ENCODE results near the gene ELMO2.

The ELMO2 gene

DNA sequence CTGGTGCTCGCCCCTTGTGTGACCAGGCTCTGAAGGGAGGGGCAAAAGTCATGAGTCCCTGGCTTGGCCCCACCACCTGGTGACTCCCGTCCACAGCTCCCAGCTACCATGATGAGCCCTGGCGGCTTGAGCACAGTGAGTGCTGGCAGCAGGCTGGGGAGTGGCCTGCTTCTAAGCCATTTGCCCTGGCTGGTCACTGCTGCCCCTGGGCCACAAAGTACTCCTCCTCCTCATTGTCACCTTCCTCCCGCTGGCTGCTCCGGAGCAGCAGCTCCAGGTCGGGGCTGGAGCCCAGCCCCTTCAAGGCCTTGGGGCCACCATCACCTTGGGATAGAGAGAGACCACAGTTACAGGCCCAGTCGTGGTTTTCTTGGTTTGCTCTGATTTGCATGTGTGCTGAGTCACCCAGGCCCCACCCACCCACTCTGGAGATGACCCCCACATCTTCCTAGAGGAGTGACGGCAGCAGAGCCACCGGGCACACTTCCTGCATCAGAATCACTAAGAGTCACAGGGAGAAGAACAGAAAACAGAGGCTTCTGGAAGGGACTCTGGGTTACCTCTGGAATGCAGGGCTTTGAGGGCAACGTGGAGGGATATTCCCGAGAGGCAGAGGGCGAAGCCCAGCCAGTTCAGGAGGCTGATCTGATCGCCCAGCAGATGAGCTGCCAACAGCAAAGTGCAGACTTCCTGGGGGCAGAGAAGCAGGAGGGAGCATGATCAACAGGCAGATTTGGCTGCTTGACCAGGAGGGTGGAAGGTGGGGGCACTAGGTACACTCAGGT lies 56.0 kb downstream of the ELMO2 start:
- no peak for DNase-seq

DNA sequence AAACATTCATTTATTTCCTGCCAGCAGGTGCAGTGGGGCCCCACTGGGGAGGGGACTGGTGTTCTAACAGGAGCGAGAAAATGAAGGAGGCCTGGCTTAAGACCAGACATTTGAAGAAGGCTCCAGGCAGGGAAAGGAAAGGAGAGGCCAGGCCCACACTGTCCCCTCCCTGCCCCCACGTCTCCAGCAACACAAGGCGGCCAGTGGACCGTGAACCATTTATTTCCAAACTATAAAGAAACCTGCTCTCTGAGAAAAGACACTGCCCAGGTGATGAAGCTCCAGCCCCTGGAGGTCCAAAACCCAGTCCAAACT lies 56.7 kb downstream of the ELMO2 start:
- DNase-seq, result no peak

DNA sequence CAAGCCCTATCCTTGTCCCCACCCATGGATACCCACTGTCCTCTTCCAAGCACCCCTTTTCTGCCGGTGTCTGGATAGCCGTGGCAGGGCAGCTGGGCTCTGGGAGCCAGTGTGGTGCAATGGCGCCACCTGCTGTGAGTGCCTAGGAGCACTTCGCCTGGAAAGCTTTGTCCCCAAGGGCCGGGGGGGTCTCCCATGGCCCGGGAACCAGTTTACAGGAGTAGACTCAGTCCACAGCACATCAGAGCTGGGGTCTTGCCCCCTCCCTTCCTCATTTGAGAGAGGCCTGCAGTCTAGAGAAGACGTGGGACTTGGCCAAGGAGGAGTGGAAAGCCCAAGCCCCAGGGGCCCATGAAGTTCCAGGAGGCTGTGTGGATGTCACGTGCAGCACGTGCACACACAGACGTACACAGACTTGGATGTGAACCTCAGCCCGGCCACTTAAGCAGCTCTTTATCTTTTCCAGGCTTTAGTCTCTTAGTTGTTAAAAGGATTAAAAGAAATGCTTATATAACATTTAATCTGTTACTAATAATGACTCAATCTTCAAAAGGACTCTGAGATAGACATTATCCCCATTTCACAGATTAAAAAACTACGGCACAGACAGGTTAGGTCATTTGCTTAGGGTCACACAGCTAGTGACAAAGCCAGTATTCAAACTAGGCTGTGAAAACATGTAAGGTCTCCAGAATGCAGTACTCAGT lies 57.2 kb downstream of the ELMO2 start:
- peak; percentile 48 to 54 for DNase-seq

DNA sequence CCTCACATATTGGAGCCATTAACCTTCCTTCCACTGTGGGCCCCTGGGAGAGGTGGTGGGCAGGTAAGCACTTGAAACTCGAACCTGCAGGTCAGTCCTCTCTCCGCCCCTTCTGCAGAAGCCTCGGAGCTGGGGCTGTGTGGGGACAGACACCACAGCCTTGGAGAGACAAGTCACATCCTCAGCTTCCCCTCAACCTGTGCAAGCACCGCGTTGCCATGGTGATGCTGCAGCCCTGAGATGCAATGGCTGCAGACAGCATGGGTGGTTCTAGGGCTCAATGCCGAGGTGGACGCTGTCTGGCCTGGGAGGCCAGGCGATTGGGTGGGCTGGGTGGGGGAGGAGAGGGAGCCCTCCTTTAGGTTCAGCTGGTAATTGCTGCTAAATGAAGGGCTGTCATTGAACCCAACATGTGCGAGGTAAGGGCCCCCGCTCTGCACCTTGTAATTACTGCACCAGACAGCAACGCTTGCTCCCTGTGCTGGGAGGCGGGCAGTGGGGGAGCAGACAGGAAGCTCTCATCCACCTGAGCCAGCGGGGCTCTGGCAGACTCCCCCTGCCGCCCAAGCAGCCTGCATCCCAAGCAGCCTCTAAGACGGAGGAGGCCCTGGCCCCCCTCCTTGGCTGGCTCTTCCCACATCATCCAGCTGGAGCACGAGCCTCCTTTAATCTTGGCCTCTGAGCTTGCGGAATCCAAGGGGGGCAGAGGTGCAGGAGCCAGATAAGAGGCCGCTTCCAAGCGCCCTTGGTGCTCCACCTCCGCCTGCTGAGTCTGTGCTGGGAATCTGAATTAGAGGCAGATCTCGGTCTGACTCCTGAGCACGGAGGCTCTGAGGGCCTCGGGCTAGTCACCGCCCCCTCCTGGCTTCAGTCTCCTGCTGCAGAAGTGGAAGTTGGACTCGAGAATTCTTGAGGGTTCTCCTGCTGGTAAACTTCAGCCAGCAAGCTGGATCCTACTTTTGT lies 58.3 kb downstream of the ELMO2 start:
- no peak for DNase-seq

DNA sequence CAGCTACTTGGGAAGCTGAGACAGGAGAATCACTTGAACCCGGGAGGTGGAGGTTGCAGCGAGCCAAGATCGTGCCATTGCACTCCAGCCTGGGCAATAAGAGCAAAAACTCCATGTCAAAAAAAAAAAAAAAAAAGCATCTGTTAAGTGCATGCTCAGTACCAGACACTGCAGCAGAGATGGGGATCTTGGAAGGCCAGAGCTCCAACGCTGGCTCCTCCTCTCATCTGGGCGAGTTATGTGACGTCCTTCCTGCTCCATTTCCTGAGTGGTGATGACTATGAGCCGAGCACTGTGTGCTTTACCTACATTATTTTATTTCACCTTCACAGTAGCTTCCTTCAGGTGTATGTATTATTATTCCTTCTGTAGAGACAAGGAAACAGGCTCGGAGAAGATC lies 59.6 kb downstream of the ELMO2 start:
- no peak for DNase-seq

DNA sequence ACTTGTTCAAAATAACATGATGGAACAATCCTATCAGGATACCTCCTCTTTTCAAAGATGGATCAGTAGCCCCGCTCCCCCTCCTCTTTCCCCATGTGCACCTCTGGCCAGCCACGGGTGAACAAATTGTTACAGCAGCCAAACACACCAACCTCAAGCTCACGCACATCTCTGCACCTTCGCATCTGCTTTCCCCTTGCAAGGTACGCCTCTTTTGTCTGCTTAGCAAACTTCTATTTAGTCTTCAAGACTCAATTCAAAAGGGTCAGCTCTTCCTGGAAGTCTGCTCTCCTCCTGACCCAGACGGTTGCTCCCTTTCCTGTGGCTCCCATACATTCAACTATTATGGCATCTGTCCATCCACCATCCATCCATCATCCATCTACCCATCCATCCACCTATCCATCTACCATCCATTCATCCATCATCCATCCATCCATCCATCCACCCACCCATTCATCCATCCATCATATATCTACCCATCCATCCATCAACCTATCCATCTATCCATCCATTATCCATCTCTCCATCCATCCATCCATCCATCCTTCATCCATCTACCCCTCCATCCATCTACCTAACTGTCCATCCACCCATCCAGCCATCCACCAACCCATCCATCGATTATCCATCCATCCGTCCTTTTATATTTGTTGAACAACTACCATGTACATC lies 61.8 kb downstream of the ELMO2 start:
- DNase-seq, result no peak

DNA sequence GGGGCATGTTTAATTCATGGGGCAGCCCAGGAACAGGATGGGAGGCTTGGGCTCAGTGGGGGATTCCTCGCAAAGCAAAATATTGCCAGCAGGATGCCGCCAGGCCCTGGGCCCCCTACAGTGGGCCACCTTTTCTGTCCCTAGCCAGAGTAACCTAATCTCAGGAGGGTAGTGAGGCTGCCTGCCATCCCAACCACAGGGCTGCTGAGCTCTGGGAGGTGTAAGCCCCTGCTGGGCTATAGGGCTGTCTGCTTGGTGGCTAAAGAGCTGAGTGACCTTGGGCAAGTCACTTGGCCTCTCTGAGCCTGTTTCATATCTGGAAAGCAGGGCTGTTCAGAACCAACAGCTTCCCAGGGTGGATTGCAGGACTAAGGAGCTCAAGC lies 62.4 kb downstream of the ELMO2 start:
- DNase-seq, result no peak

DNA sequence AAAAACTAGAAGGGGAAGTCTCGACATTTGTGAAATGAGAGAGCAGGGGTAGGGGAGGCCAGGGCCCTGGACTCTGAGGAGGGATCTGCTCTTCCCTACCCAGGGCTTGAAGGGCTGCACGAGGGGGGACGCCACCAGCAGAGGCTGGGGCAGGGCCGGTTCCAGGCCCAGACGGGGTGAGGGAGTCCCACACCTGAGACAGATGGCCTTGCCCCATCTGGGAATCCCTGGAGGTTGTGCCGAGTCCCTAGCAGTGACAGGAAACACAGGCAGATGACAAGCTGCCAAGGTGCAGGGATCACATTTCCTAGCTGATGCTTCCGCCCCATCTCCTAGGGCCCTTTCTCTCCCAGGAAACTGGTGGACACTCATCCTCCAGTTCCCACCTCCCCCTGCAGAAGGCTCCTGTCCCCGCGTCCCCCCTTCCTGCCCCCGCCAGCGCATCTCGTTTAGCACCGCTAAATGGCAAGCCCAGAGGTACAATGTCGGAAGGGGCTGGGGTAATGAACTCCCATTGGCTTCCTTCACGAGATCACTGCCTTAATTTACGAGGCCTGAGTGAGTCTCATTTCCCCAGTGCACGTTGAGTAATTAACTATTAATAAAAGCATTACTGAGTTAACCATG lies 63.0 kb downstream of the ELMO2 start:
- no peak for DNase-seq

DNA sequence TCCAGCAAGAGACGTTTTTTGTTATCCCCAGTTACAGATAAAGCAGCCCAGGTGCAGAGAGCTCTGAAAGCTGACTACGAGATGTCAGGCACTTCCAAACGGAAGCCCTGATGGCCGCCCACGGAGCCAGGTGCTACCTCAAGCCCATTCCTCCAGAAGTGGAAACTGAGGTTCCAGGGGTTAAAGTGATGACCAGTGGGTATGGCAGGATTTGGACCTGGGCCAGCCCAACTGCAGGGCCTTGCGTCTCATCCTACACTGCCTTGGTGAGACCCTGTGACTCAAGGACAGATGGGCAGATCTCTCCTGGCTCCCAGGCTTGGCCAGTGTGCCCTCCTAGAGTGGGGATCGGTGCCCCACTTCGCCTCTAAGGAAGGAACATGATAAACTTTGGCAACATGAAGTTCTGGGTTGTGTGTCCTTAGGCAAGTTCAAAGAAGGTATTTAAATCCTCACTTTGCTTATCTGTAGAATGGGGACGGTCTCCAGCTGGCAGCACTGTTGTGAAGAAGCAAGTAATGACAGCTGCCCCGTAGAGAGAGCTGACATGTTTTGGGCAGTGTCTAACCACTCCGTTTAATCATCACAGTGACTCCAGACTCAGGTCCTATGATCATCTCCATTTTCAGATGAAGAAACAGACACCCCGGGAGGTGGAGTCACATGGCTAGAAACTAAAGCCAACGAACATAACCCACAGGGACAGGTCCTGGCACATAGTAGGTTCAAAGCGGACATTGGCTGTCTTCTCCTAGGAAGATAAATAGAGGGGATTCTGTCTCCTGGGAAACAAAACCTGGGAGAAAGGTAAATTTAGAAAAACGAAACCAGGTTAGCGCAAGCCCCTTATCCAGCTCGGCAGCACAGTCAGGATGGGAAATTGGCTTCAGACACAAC lies 63.7 kb downstream of the ELMO2 start:
- no peak for DNase-seq

DNA sequence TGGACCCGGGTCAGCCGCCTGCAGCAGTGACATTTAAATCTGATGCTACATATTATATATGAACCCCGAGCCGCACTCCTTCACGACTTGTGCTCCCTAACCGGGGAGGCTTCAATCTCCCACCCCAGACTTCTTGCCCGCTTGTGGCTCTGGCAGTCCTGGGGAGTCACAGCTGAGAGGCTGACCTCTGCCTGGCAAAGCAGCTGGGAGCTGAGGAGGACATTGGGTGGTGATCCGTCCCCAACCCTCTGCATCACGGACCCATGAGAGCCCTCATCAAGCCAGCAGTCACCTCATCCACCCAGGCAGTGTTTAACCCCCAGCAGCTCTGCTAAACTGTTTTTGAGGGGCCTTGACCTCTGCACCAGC lies 64.4 kb downstream of the ELMO2 start:
- no peak for DNase-seq

DNA sequence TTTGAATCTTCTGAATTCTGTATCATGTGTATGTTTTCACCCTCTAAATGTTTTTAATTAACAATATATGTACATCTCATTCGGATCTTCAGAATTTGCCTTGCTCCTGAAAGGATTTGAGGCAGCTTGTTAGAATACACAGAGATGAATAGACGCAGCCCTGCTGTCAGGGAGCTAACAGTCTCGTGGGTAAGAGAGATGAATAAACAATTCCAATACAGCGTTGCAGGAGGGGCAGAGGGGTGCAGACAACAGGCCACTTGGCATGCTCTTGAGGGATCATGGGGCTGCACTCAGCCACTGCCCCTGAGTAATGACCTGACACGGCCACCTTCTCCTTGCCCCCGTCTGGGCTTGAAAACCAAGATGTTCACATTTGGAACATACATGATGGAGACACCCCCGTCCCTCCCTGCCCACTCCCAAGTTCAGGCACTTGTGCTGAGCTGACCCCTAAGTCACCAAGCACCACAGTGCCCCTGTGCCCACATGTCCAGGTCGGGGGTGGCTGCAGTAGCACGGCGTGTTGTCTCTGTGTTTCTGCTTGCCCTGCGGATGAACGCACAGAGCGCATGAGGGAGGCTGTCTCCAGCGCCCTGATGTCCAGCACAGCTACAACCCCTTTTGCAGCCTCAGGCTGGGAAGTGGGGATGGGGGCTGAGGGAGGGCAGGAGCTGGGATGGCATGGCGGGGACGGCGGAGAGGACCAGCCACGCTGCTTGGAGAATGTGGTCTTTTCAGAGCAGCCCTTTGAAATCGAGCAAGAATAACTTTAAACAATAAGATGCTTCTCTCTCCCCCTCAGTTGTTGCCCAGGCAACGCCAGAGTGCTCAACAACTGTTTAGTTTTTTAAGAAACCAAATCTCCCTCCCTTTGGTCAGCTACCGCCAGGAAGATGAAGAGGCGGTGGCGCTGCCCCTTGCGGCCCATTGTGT lies 65.1 kb downstream of the ELMO2 start:
- DNase-seq, result no peak

DNA sequence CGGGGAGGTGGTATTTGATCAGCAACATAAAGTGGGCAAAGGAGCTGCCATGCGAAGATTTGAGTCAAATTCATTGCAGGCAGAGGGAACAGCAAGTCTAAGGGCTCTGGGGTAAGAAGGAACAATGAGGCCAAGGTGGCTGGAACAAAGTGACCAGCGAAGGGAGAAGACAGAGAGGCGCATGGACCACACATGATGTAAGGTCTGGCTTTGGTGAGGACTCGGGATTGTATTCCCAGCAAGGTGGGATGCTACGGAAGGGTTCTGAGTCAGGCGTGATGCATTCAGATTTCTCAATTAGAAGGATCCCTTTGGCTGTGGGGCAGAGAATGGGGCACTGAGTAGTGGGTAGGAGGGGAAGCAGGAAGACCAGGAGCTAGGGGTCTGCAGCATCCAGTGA lies 67.4 kb downstream of the ELMO2 start:
- DNase-seq, result no peak

DNA sequence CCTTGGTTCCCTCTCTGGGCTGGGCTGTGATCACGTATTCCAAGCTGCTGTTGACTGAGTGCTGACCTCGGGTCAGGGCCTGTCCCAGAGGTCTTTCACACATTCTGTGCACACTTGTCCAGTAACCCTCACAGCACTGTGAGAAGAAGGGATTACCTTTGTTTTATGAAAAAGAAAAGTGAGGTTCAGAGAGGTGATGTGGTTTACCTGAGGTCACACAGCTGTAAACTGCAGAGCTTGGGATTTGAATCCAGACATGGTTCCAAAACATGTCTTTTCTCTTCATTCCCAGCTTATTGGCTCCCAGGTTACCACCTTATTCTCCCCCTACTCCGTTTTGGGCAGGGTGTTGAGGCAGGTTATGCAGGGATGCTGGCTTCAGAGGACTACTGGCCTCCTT lies 69.7 kb downstream of the ELMO2 start:
- DNase-seq, result no peak

DNA sequence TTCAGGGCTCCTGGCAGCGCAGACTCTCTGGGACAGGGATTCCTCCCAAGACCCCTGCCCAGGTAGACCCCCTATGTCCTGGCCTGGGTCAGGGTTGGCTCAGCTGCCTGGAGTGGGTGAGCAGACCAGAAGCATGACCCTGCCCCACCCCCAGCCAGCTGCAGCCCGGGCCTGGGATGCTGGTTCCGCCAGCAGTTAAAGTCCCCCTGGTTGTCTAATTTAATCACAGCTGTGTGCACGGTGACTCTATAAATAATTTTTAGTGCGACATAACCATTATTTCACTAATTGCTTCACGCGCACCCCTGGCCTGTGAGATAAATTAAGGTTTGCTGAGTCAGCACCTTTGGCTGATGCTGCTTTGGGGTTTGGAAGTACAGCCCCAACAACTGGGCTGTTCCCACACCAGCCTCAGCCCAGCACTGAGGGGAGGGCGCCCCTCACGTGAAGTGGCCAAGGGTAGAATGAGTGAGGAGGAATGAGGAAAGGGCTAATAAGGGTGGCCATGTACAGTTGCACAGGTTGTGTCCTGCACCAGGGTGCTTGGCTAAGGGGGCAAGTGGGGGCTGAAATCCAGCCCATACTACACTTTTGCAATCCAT lies 72.0 kb downstream of the ELMO2 start:
- no peak for DNase-seq

DNA sequence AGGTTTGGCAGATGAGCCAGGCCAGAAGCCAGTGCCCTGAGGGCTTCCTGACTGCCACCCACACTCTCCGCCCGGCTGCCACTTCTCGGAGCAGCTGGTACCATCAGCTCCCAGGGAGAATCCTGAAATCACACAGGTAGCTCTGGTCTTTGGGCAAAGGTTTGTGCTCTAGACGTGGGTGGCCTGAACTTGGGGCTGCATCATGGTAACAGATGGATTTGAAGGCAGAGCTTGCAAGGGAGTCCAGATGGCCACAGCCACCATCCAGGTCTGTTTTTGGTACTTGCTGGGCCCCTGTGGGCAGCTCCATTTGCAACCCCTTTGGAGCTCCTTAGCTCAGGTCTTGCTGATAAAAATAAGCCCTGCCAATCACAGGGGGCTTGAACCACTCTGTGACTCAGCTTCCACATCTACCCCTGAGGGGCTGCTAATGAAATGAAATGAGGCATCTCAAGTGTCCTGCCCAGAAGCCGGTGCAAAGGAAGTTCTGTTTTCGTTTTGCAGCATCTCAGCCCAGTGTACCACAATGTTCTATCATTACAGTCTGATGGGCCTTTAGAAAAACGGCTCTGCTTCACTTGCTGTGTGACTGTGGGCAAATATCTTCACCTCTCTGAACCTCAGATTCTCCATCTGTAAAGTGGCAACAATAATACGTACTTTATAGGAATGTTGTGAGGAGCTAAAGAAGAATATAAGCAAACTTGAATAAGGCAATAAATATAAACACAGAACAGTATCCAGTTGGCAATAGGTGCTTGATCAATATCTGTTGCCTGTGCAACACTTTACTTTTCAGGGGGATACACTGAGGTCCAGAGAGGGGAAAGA lies 73.0 kb downstream of the ELMO2 start:
- DNase-seq, result no peak

DNA sequence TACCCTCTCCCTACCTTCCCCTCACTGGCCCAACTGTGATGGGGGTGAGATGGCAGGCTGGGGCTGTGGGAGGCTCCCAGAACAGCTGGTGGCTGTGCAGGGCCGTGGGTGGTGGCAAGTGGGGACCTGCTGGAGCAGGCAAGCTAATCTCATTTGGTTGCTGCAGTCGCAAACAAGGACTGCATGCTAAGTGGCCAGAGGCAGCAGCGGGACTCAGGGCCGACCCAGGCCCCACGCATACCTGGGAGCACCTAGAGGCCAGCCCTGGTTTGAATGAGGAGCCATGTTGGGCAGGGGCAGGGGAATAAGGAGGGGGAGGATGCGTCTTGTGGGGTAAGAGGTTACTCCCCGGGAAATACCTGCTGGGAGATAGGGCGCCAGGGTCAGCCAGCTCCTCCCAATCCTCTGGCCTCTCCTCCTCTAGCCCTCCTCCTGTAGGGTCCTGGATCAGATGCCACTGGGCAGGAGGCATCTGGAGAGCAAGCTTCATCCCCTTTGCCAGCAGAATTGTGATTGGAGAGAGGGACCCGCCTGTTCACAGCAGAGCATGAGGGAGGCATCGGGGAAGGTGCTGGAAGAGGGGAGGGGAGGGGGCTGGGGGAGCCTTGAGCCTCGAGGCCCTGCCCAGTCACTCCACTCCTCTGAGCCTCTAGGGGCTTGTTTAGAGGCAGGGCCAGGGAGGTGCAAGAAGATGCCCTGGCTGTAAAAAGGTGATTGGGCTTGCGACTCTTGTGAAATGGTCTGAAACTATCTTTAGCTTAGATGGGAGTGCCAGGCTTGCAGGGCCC lies 73.8 kb downstream of the ELMO2 start:
- no peak for DNase-seq

DNA sequence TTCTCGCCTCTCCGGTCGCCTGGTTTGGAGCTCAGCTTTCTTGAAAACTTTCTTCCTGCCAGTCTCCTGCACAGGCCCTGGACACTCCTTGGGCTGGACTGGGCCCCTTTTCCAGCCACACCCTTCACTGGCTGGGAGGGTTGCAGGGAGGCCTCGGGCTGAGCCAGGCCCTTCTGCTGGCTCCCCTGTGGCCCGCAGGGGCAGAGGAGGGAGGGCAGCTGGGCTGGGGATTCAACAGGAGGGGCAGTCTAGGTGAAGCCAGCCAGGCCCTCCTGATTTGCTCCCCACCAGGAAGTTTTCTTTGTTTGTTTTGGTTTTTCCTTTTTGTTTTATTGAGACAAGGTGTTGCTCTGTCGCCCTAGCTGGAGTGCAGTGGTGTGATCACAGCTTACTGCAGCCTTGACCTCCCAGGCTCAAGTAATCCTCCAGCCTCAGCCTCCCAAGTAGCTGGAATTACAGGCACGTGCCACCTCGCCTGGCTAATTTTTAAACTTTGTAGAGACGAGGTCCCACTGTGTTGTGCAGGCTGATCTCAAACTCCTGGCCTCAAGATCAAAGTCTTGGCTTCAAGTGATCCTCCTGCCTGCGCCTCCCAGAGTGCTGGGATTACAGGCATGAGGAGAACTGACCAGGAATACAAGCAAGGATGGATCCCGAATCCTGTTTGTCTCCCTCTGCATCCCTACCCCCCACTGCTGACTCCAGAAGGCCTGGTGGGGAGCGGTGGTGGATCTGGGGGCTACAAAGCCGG lies 74.6 kb downstream of the ELMO2 start:
- DNase-seq, result no peak

All from stimulated activated CD4-positive, alpha-beta T cell treated with anti-CD3 and anti-CD28 coated beads, Interleukin-2, amount 100 ng/mL, for 48 hours (primary cell).